ENCODE measurements around the gene HNRNPA2B1. TPM values are rescaled to one million over a fixed set of nuclear protein-coding genes. Genes with fewer than 3 reads are reported as not detected.

HNRNPA2B1 gene
- total and polyA plus RNA-seq, 2 of the 8 experiments (the other 6 are each of a cell fraction or from before 2014, with no cell fraction given): 276 to 1,255 TPM

- 85% methylated on average over 2 of the region's 2 CpGs; no CpG with 5 or more reads in 1 of the 2 experiments for WGBS, 2 experiments (ENCODE audit: extremely low coverage in 1 of 2, insufficient coverage in 1 of 2, insufficient read length in 1 of 2, insufficient replicate concordance in 2 of 2, low coverage in 1 of 2, low lambda C conversion rate in 2 of 2, missing lambda C conversion rate in 1 of 2)
- FAIRE-seq (no peak), DNase-seq (ENCODE audit: low read depth in 1 of 2, low spot score in 2 of 2) (no peak)
- no peaks in the 10 kb centered on the region for H4K20me1 ChIP-seq (replicated peaks in 1 of 2; ENCODE audit: control insufficient read depth in 1 of 2, insufficient read depth in 2 of 2, low read length in 2 of 2)
- no peak overlapping the region for H3K23ac ChIP-seq (ENCODE audit: insufficient read length)
- TF ChIP-seq POLR2AphosphoS5 (IDR thresholded peaks at IDR 0.05; ENCODE audit: low read depth, low read length) (no peak), CTBP2 (IDR thresholded peaks at IDR 0.05; ENCODE audit: borderline replicate concordance, insufficient read depth, insufficient read length, low read length) (no peak), NRF1 (IDR thresholded peaks at IDR 0.05; ENCODE audit: low read depth, low read length) (no peak), HDAC6 (IDR thresholded peaks at IDR 0.05; ENCODE audit: low read depth, low read length) (no peak), ATF2 (IDR thresholded peaks at IDR 0.05; ENCODE audit: low read length) (no peak), RNF2 (IDR thresholded peaks at IDR 0.05; ENCODE audit: borderline replicate concordance, low read depth, low read length, missing control alignments, poor library complexity, severe bottlenecking) (no peak)
- no peak overlapping the region for H3K18ac ChIP-seq (ENCODE audit: extremely low read depth, low read length)
- H3K4me3 ChIP-seq (ENCODE audit: extremely low read depth in 1 of 4, insufficient read depth in 2 of 4, low read depth in 3 of 4, low read length in 4 of 4): no peak overlapping the region
- no peak overlapping the region for H3K27ac ChIP-seq (ENCODE audit: low read depth, low read length)
- no peak overlapping the region for H2BK120ac ChIP-seq (replicated peaks; ENCODE audit: low read depth, low read length)
- H3K4me1 ChIP-seq (replicated peaks in 1 of 4; ENCODE audit: control insufficient read depth in 3 of 4, insufficient read depth in 4 of 4, low read length in 3 of 4): no peaks in the 10 kb centered on the region
- H2BK12ac ChIP-seq (ENCODE audit: low read depth, low read length): no peak overlapping the region
- H2AK5ac ChIP-seq (ENCODE audit: low read depth, low read length): no peak overlapping the region
- no peak overlapping the region for H2BK15ac ChIP-seq (ENCODE audit: low read length)
- no peaks in the 10 kb centered on the region for H3K9me3 ChIP-seq (ENCODE audit: insufficient read depth in 2 of 2, low read depth in 1 of 2, low read length in 1 of 2)
- ChIA-PET POLR2A (ENCODE audit: partially characterized antibody) (interaction anchor here (1.0 kb wide), 1 partner anchor 10 kb away, joined by 4 read pairs; no protein-coding TSS in a partner anchor), CTCF (ENCODE audit: partially characterized antibody) (interaction anchor here (0.5 to 0.9 kb wide), 4 partner anchors 22 to 99 kb away, joined by 3 read pairs; no protein-coding TSS in a partner anchor)
- H3K27me3 ChIP-seq (replicated peaks in 1 of 4; ENCODE audit: control insufficient read depth in 3 of 4, extremely low read depth in 1 of 4, insufficient read depth in 3 of 4, low read length in 3 of 4): no peaks in the 10 kb centered on the region
- no peak overlapping the region for H2AFZ ChIP-seq (ENCODE audit: low read length)
- no peaks in the 10 kb centered on the region for H3K36me3 ChIP-seq (ENCODE audit: control insufficient read depth in 2 of 4, insufficient read depth in 4 of 4, low read length in 3 of 4)
- no peaks in the 10 kb centered on the region for H3K23me2 ChIP-seq (ENCODE audit: low read depth, low read length)
- H2BK20ac ChIP-seq (ENCODE audit: low read length): no peak overlapping the region
- H3K9ac ChIP-seq (replicated peaks in 1 of 4; ENCODE audit: extremely low read depth in 1 of 4, low read depth in 3 of 4, low read length in 3 of 4): no peak overlapping the region
- H3K4ac ChIP-seq (replicated peaks; ENCODE audit: insufficient read length, low read depth, low read length): no peak overlapping the region
- no peak overlapping the region for H4K8ac ChIP-seq (ENCODE audit: extremely low read depth, insufficient read depth, low read length)
- no peaks in the 10 kb centered on the region for H3K79me1 ChIP-seq (ENCODE audit: low read depth, low read length)
- no peaks in the 10 kb centered on the region for H3K79me2 ChIP-seq (ENCODE audit: control insufficient read depth in 1 of 2, insufficient read depth in 2 of 2, low read length in 2 of 2)
- no peak overlapping the region for H3K14ac ChIP-seq (ENCODE audit: insufficient read length)
- H4K5ac ChIP-seq (ENCODE audit: insufficient read length, low read depth, low read length): no peak overlapping the region
- H3K4me2 ChIP-seq (ENCODE audit: insufficient read depth in 1 of 2, low read depth in 2 of 2, low read length in 2 of 2): no peak overlapping the region
- no peak overlapping the region for H4K91ac ChIP-seq (replicated peaks; ENCODE audit: insufficient read length, low read length)
- no peak overlapping the region for H2BK5ac ChIP-seq (ENCODE audit: low read depth, low read length)
- no peak overlapping the region for H3K56ac ChIP-seq (replicated peaks; ENCODE audit: insufficient read length, low read depth, low read length)
Observed at GRCh38 chr7:26141077-26141476, 59.5 kb downstream of the HNRNPA2B1 start.

All from H1 (cell line).